Breast epithelium (tissue), 3 donors: Measurements from ENCODE around the gene FBXO30.

Source experiments
- POLR2A ChIP-seq: fragments of 450-650 bp; IDR thresholded peaks from one replicate; pipeline ENCODE4 v1.6.1; 2016; ENCODE audit warnings: antibody characterized with exemption, mild to moderate bottlenecking, moderate library complexity
- POLR2AphosphoS5 ChIP-seq, 3 donors: sonication (generic); formaldehyde crosslinking; IDR thresholded peaks; one replicate each; pipeline ENCODE4 v1.6.1; 2017; ENCODE audit warnings: antibody characterized with exemption in 3 of 3
- TF ChIP-seq, protein P1 (sequence below), 3 donors: fragments of 450-650 bp; IDR thresholded peaks; one replicate each; pipeline ENCODE4 v1.5.1; 2016 to 2017; ENCODE audit warnings: antibody characterized with exemption in 3 of 3, mild to moderate bottlenecking in 3 of 3, moderate library complexity in 3 of 3

DNA sequence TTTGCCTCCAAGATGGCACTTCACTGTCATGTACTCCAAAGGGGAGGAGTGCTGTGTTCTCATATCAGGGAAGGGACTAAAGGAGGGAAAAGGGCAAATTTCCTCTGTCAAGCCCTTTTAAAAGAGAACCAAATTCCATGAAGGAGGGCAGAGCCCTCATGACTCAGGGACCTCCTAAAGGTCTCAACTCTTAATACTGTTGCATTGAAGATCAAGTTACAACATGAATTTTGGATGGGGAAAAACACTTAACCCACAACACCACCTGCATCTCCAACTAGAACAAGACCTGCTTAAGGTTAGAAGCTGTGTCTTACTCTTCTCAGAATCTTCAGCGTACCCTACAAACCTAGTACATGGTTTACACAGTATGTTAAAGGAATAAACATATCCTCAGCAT is 23.7 kb upstream of the FBXO30 start:
- TF ChIP-seq, protein P1, sequence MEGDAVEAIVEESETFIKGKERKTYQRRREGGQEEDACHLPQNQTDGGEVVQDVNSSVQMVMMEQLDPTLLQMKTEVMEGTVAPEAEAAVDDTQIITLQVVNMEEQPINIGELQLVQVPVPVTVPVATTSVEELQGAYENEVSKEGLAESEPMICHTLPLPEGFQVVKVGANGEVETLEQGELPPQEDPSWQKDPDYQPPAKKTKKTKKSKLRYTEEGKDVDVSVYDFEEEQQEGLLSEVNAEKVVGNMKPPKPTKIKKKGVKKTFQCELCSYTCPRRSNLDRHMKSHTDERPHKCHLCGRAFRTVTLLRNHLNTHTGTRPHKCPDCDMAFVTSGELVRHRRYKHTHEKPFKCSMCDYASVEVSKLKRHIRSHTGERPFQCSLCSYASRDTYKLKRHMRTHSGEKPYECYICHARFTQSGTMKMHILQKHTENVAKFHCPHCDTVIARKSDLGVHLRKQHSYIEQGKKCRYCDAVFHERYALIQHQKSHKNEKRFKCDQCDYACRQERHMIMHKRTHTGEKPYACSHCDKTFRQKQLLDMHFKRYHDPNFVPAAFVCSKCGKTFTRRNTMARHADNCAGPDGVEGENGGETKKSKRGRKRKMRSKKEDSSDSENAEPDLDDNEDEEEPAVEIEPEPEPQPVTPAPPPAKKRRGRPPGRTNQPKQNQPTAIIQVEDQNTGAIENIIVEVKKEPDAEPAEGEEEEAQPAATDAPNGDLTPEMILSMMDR (IDR thresholded peaks at IDR 0.05), result no peak
- TF ChIP-seq POLR2AphosphoS5 (IDR thresholded peaks at IDR 0.05), result no peak
- TF ChIP-seq POLR2A, result no peak
